H9 (cell line): ENCODE results near the gene SH3RF3. TPM values are rescaled to one million over a fixed set of nuclear protein-coding genes. Genes with fewer than 3 reads are reported as not detected.

Experiments
- DNase-seq: peaks from one replicate; pipeline ENCODE4 v3.0.0-alpha.2; 2017
- H2AFZ ChIP-seq: one replicate; pipeline ENCODE4 v1.6.1; 2013; ENCODE audit warnings: mild to moderate bottlenecking, low read length, control low read depth, moderate library complexity
- H2AK5ac ChIP-seq: 2 replicates; pipeline ENCODE4 v1.6.1; 2013; ENCODE audit warnings: low read length, control low read depth, mixed read lengths; ENCODE audit not compliant: insufficient read length
- H2BK120ac ChIP-seq: one replicate; pipeline ENCODE4 v1.6.1; 2013; ENCODE audit warnings: low read depth, mild to moderate bottlenecking, low read length, control low read depth, inconsistent platforms; ENCODE audit not compliant: poor library complexity, severe bottlenecking
- H2BK12ac ChIP-seq: 2 replicates; pipeline ENCODE4 v1.6.1; 2013; ENCODE audit warnings: low read length, control low read depth, mixed read lengths, low read depth; ENCODE audit not compliant: insufficient read length
- H2BK15ac ChIP-seq: 2 replicates; pipeline ENCODE4 v1.6.1; 2013; ENCODE audit warnings: low read depth, low read length, control low read depth
- H2BK20ac ChIP-seq: one replicate; pipeline ENCODE4 v1.6.1; 2013; ENCODE audit warnings: low read depth, mild to moderate bottlenecking, low read length, control low read depth, inconsistent platforms; ENCODE audit not compliant: poor library complexity, severe bottlenecking
- H2BK5ac ChIP-seq: 2 replicates; pipeline ENCODE4 v1.6.1; 2013; ENCODE audit warnings: low read length, control low read depth, mixed read lengths; ENCODE audit not compliant: insufficient read length
- H3K14ac ChIP-seq: 2 replicates; pipeline ENCODE4 v1.6.1; 2013; ENCODE audit warnings: low read length, control low read depth; ENCODE audit not compliant: insufficient read depth
- H3K18ac ChIP-seq: 2 replicates; pipeline ENCODE4 v1.6.1; 2013; ENCODE audit warnings: low read depth, mild to moderate bottlenecking, mixed read lengths, low read length, control low read depth; ENCODE audit not compliant: insufficient read length
- H3K23ac ChIP-seq: 2 replicates; pipeline ENCODE4 v1.6.1; 2013; ENCODE audit warnings: low read length, control low read depth, mixed read lengths, low read depth; ENCODE audit not compliant: insufficient read length
- H3K23me2 ChIP-seq: 2 replicates; pipeline ENCODE4 v1.6.1; 2013; ENCODE audit warnings: low read depth, mild to moderate bottlenecking, mixed read lengths, low read length, control low read depth; ENCODE audit not compliant: insufficient read length, poor library complexity, severe bottlenecking
- H3K27ac ChIP-seq: 2 replicates; pipeline ENCODE4 v1.5.1; 2013; ENCODE audit warnings: low read length, control low read depth, mixed read lengths, low read depth; ENCODE audit not compliant: insufficient read length
- H3K27me3 ChIP-seq: 2 replicates; pipeline ENCODE4 v1.6.1; 2013; ENCODE audit warnings: low read length, control low read depth, inconsistent platforms; ENCODE audit not compliant: insufficient read depth
- H3K4ac ChIP-seq: 2 replicates; pipeline ENCODE4 v1.6.1; 2013; ENCODE audit warnings: low read depth, mild to moderate bottlenecking, control low read depth, inconsistent platforms, low read length, moderate library complexity
- H3K4me1 ChIP-seq: 2 replicates; pipeline ENCODE4 v1.6.1; 2013; ENCODE audit warnings: low read length, control low read depth, inconsistent platforms; ENCODE audit not compliant: insufficient read depth
- H3K4me2 ChIP-seq: 2 replicates; pipeline ENCODE4 v1.6.1; 2013; ENCODE audit warnings: low read length, control low read depth, mixed read lengths; ENCODE audit not compliant: insufficient read length, insufficient read depth
- H3K56ac ChIP-seq: 2 replicates; pipeline ENCODE4 v1.6.1; 2013; ENCODE audit warnings: low read depth, mild to moderate bottlenecking, mixed read lengths, low read length, control low read depth; ENCODE audit not compliant: insufficient read length
- H3K79me1 ChIP-seq: 2 replicates; pipeline ENCODE4 v1.6.1; 2013; ENCODE audit warnings: low read depth, mild to moderate bottlenecking, moderate library complexity, low read length, control low read depth, inconsistent platforms; ENCODE audit not compliant: insufficient read depth, poor library complexity, severe bottlenecking
- H3K79me2 ChIP-seq: 2 replicates; pipeline ENCODE4 v1.6.1; 2013; ENCODE audit warnings: low read length, control low read depth, inconsistent platforms; ENCODE audit not compliant: insufficient read depth
- H3K9ac ChIP-seq: 2 replicates; pipeline ENCODE4 v1.6.1; 2013; ENCODE audit warnings: low read length, control low read depth, mixed read lengths; ENCODE audit not compliant: insufficient read length; ENCODE audit errors: extremely low read depth
- H3K9me3 ChIP-seq: one replicate; pipeline ENCODE4 v1.6.1; 2013; ENCODE audit warnings: low read depth, low read length, inconsistent platforms; ENCODE audit not compliant: control insufficient read depth
- H3T11ph ChIP-seq: one replicate; pipeline ENCODE4 v1.6.1; 2013; ENCODE audit warnings: mild to moderate bottlenecking, low read length, control low read depth, inconsistent platforms
- H4K20me1 ChIP-seq: one replicate; pipeline ENCODE4 v1.6.1; 2013; ENCODE audit not compliant: control insufficient read depth, insufficient read length, insufficient read depth
- H4K5ac ChIP-seq: 2 replicates; pipeline ENCODE4 v1.6.1; 2013; ENCODE audit warnings: low read depth, mild to moderate bottlenecking, mixed read lengths, low read length, control low read depth; ENCODE audit not compliant: insufficient read length
- H4K8ac ChIP-seq: replicated peaks from 2 replicates; pipeline ENCODE4 v1.6.1; 2013; ENCODE audit warnings: low read length, control low read depth, mixed read lengths, low read depth; ENCODE audit not compliant: insufficient read length
- H4K91ac ChIP-seq: 2 replicates; pipeline ENCODE4 v1.6.1; 2013; ENCODE audit warnings: low read depth, mild to moderate bottlenecking, moderate library complexity, mixed read lengths, low read length, control low read depth; ENCODE audit not compliant: insufficient read length
- H3K27ac Mint-ChIP-seq, 3 experiments: 2 replicates in 2 of 3; 3 replicates in 1 of 3; pipeline ENCODE4 v1.8.0; 2020 to 2021; ENCODE audit warnings: mixed read lengths in 3 of 3, mild to moderate bottlenecking in 1 of 3, moderate library complexity in 1 of 3
- H3K27me3 Mint-ChIP-seq: 2 replicates; pipeline ENCODE4 v1.8.0; 2021; ENCODE audit warnings: low read depth, mild to moderate bottlenecking, moderate library complexity, mixed read lengths
- H3K36me3 Mint-ChIP-seq, 3 experiments: 2 replicates in 2 of 3; 3 replicates in 1 of 3; pipeline ENCODE4 v1.8.0; 2020 to 2021; ENCODE audit warnings: low read depth in 3 of 3, mixed read lengths in 3 of 3; ENCODE audit not compliant: insufficient read depth in 1 of 3
- H3K4me1 Mint-ChIP-seq, 2 experiments: 2 replicates each; pipeline ENCODE4 v1.8.0; 2020; ENCODE audit warnings: mixed read lengths in 2 of 2
- H3K4me3 Mint-ChIP-seq, 2 experiments: 2 replicates in 1 of 2; 3 replicates in 1 of 2; pipeline ENCODE4 v1.8.0; 2020 to 2021; ENCODE audit warnings: mild to moderate bottlenecking in 2 of 2, mixed read lengths in 2 of 2, moderate library complexity in 1 of 2
- H3K9me3 Mint-ChIP-seq, 2 experiments: 2 replicates in 1 of 2; 3 replicates in 1 of 2; pipeline ENCODE4 v1.8.0; 2020; ENCODE audit warnings: mild to moderate bottlenecking in 2 of 2, mixed read lengths in 2 of 2, moderate library complexity in 1 of 2
- WGBS: extraction: QIAGEN DNeasy Blood & Tissue Kit; methylation state at CpG from one replicate; pipeline ENCODE4 v1.1.7; 2013; ENCODE audit warnings: missing lambda C conversion rate, low lambda C conversion rate, mixed read lengths; ENCODE audit not compliant: insufficient read length; ENCODE audit errors: extremely low coverage; 5-methylcytosine and 5-hydroxymethylcytosine counted together
- total RNA-seq: library from RNA; stranded (reverse); gene quantifications from 2 replicates; pipeline ENCODE4 v1.2.1, GENCODE V29; 2021
- TF ChIP-seq, protein P1 (sequence below): fragments of 200-600 bp; sonication (generic); conservative IDR thresholded peaks from 3 replicates; pipeline ENCODE4 v1.8.0; 2021; ENCODE audit warnings: antibody characterized with exemption, mild to moderate bottlenecking

The SH3RF3 gene
- total RNA-seq, 1 experiment from 2014 or later, result 0.46 TPM

DNA sequence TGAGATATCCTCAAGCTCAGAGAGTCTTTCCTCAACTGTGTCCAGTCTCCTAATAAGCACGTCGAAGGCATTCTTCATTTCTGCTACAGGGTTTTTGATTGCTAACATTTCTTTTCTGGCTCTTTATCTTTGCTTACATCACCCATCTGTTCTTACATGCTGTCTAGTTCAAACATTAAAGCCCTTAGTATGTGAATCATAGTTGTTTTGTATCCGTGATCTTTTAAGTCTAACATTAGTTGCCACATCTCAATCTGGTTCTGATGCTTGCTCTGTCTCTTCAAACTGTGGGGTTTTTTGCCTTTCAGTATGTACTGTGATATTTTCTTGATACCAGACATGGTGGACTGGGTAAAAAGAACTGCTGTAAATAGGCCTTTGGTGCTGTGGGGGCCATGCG lies 235.2 kb downstream of the SH3RF3 start:
- Histone ChIP-seq H3K56ac (no peak overlapping the region), H3K23ac (no peak overlapping the region), H2AFZ (no peak overlapping the region), H2BK20ac (no peak overlapping the region), H2BK5ac (no peak overlapping the region), H3K4ac (no peak overlapping the region), H3K9me3 (no peaks in the 10 kb centered on the region), H4K5ac (no peak overlapping the region), H3K79me1 (no peaks in the 10 kb centered on the region), H2AK5ac (no peak overlapping the region), H3K9ac (no peak overlapping the region), H2BK12ac (no peak overlapping the region), H3K4me2 (no peak overlapping the region), H4K20me1 (no peaks in the 10 kb centered on the region), H4K91ac (no peak overlapping the region), H3K4me1 (no peaks in the 10 kb centered on the region), H3K27me3 (no peaks in the 10 kb centered on the region), H3K27ac (no peak overlapping the region), H2BK120ac (no peak overlapping the region), H4K8ac (no peak overlapping the region), H3K79me2 (no peaks in the 10 kb centered on the region), H3T11ph (no peak overlapping the region), H3K23me2 (no peaks in the 10 kb centered on the region), H3K14ac (no peak overlapping the region), H2BK15ac (no peak overlapping the region), H3K18ac (no peak overlapping the region)
- TF ChIP-seq, protein P1, sequence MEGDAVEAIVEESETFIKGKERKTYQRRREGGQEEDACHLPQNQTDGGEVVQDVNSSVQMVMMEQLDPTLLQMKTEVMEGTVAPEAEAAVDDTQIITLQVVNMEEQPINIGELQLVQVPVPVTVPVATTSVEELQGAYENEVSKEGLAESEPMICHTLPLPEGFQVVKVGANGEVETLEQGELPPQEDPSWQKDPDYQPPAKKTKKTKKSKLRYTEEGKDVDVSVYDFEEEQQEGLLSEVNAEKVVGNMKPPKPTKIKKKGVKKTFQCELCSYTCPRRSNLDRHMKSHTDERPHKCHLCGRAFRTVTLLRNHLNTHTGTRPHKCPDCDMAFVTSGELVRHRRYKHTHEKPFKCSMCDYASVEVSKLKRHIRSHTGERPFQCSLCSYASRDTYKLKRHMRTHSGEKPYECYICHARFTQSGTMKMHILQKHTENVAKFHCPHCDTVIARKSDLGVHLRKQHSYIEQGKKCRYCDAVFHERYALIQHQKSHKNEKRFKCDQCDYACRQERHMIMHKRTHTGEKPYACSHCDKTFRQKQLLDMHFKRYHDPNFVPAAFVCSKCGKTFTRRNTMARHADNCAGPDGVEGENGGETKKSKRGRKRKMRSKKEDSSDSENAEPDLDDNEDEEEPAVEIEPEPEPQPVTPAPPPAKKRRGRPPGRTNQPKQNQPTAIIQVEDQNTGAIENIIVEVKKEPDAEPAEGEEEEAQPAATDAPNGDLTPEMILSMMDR, result no peak
- Mint-ChIP-seq H3K4me1 (peaks cover 0 to 5% of the 10 kb centered on the region in 2 experiments; a peak in 1 of 4 replicates), H3K27ac (no peak overlapping the region; a peak in 1 of 7 replicates), H3K27me3 (peaks cover 6% of the 10 kb centered on the region), H3K36me3 (no peaks in the 10 kb centered on the region), H3K4me3 (no peak overlapping the region), H3K9me3 (no peaks in the 10 kb centered on the region)
- no CpG with 5 or more reads among the region's 4 CpGs for WGBS
- DNase-seq, result no peak
